Stimulated activated CD4-positive, alpha-beta T cell treated with anti-CD3 and anti-CD28 coated beads, Interleukin-1b, Interleukin-23, amount 100 ng/mL, for 1 hour (primary cell): ENCODE measurements around the gene SLC39A8.
"Not testable (repeated sequence)": the region's sequence is repeated elsewhere in the genome, so short reads cannot be mapped to it uniquely, and the experiment has no call there.

ENCODE experiments used
- DNase-seq, 2 donors: peaks; one replicate each; pipeline ENCODE4 v3.0.0-alpha.2; 2020; ENCODE audit warnings: low read depth in 2 of 2

SLC39A8 gene

GRCh38 chr4:102344954-102345794 is at the start of gene SLC39A8:
SLC39A8 (minus strand) TSS chr4:102345482; CDS start chr4:102344662, 820 bp downstream.
- DNase-seq, result peak; percentile 54 to 72

- no peak for DNase-seq
Observed at GRCh38 chr4:102392033-102392744, 46.9 kb upstream of the SLC39A8 start.

- no peak for DNase-seq
Observed at GRCh38 chr4:102390438-102390837, 45.2 kb upstream of the SLC39A8 start.

GRCh38 chr4:102388611-102389010 is 43.3 kb upstream of the SLC39A8 start:
- DNase-seq, result no peak

GRCh38 chr4:102387552-102388150 is 42.4 kb upstream of the SLC39A8 start:
- DNase-seq, result no peak

GRCh38 chr4:102386966-102387365 is 41.7 kb upstream of the SLC39A8 start:
- no peak for DNase-seq

- not testable (repeated sequence) for DNase-seq
Observed at GRCh38 chr4:102380253-102380652, 35.0 kb upstream of the SLC39A8 start.

- no peak for DNase-seq
Observed at GRCh38 chr4:102362922-102363432, 17.7 kb upstream of the SLC39A8 start.

- DNase-seq, result no peak
Observed at GRCh38 chr4:102358128-102358527, 12.8 kb upstream of the SLC39A8 start.

GRCh38 chr4:102357637-102358036 is 12.4 kb upstream of the SLC39A8 start:
- DNase-seq, result not testable (repeated sequence)

- no peak for DNase-seq
Observed at GRCh38 chr4:102356562-102357202, 11.4 kb upstream of the SLC39A8 start.

GRCh38 chr4:102355748-102356147 is 10.5 kb upstream of the SLC39A8 start:
- no peak for DNase-seq

GRCh38 chr4:102354671-102355454 is 9.6 kb upstream of the SLC39A8 start:
- no peak for DNase-seq

- DNase-seq, result no peak
Observed at GRCh38 chr4:102352781-102353180, 7.5 kb upstream of the SLC39A8 start.

- DNase-seq, result no peak
Observed at GRCh38 chr4:102350634-102351033, 5.4 kb upstream of the SLC39A8 start.

- no peak for DNase-seq
Observed at GRCh38 chr4:102348701-102349100, 3.4 kb upstream of the SLC39A8 start.

GRCh38 chr4:102345795-102346100 is 466 bp upstream of the SLC39A8 start:
- no peak for DNase-seq

- peak; percentile 3 to 39 for DNase-seq
Observed at GRCh38 chr4:102344520-102344953, 745 bp downstream of the SLC39A8 start.

- DNase-seq, result no peak
Observed at GRCh38 chr4:102343964-102344519, 1.2 kb downstream of the SLC39A8 start.

GRCh38 chr4:102342404-102343074 is 2.7 kb downstream of the SLC39A8 start:
- DNase-seq, result no peak
